Middle frontal gyrus (tissue), 1 donor: ENCODE data around the gene RIOK3.
"Not testable (repeated sequence)": the region's sequence is repeated elsewhere in the genome, so short reads cannot be mapped to it uniquely, and the experiment has no call there.

ENCODE experiments used
- DNase-seq: peaks from one replicate; pipeline ENCODE4 v3.0.0-alpha.2; 2015; ENCODE audit warnings: low spot score; ENCODE audit errors: extremely low spot score

RIOK3 gene

DNA sequence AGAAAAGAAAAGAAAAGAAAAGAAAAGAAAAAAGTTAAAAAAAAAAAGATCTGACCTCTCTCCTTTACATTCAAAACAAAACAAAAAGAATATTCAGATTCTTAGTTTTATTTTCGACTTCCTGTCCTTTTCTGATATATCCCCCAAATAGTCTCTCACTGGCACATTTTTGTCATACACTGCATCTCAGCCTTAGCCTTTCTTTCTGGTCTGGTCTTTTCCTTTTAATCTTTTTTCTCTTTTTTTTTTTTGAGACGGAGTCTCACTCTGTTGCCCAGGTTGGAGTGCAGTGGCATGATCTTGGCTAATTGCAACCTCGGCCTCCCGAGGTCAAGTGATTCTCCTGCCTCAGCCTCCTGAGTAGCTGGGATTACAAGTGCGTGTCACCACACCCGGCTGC, 1.6 kb upstream of the RIOK3 start:
- no peak for DNase-seq

DNA sequence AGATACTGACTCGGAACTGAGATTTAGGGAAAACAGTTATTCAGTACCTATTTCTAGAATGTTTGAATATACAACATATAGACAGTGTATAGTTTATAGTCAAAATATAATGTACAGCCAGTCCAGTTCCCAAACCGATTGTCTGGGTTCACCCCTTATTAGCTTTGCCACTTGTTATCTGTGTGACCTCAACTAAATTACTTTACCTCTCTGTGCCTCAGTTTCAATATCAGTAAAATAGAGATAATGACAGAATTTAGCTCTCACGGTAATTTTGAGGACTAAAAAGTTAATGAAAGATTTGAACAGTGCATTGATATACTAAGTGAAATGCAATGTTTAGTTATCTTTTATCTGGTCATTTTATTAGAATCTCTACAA, 750 bp upstream of the RIOK3 start:
- DNase-seq, result no peak

DNA sequence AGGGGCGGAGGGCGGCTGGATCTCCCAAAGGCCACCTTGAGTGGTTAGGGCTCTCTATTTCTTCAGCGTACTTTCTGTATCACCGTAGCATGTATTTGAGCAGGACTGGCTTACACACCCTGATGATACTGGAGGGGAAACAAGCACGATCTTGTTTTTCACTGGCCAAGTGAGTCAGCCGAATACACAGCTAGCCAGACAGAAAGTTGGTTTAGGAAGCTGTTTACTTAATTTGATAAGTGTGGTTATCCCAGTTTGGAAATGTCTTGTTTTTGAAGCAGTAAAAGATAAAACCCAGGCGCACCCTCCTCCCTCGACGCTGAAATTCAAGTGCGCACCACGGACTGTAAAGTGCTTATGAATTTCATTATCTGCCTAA, 582 bp downstream of the RIOK3 start:
- no peak for DNase-seq

GRCh38 chr18:23456835-23457234, 3.7 kb downstream of the RIOK3 start:
- DNase-seq, result no peak

GRCh38 chr18:23458830-23459529, 5.9 kb downstream of the RIOK3 start:
- no peak for DNase-seq

DNA sequence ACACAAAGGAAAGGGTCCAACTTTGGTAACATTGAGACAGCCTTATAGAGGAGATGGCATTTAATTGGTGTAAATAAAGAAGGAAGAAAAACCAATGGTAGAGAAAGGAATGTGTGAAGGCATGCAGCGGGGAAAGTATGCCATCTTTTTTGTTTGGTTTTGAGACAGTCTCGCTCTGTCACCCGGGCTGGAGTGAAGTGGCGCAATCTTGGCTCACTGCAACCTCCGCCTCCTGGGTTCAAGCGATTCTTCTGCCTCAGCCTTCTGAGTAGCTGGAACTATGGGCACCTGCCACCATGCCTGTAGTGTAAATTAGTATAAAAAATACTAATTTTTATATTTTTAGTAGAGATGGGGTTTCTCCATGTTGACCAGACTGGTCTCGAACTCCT, 6.4 kb downstream of the RIOK3 start:
- no peak for DNase-seq

- no peak for DNase-seq
These were observed 7.5 kb downstream of the RIOK3 start for GRCh38 chr18:23460285-23461273.

DNA sequence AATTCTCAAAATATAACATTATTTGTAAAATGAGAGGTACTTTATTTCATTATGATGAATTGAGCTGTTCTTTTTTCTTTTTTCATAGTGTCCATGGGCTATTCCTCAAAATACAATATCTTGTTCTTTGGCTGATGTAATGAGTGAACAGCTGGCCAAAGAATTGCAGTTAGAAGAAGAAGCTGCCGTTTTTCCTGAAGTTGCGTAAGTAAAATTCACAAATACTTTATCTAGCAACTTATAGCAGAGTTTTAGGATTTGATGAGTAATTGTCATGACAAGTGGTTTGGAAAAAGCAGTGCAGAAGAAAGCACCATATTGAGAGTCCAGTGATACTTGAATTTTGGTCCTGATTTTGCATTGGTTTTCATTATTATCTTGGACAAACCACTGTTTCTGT, 9.8 kb downstream of the RIOK3 start:
- no peak for DNase-seq

DNA sequence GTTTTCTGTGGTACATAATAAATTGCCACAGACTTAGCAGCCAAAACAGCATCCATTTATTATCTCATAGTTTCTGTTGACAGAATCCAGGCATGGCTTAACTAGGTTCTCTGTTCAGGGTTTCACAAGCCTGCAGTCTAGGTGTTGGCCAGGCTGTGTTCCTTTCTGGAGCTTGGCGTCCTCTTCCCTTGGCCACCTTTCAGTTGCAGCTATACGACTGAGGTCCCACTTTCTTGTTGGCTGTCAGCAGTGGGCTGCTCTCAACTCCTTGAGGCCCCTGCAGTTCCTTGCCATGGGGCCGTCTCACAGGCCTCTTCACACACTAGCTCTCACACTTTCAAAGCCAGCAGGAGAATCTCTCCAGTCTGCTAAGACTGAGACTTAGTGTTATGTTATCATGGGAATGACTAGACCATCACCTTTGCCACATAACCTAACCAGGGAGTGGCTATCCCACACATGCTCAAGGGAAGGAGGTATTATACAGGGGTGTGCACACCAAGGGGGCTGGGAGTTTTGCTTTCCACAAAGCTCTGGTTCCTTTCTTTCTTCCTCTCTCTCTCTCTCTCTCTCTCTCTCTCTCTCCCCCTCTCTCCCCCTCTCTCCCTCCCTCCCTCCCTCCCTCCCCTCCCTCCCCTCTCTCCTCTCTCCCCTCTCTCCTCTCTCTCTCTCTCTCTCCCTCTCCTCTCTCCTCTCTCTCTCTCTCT, 15.8 kb downstream of the RIOK3 start:
- DNase-seq, result no peak

DNA sequence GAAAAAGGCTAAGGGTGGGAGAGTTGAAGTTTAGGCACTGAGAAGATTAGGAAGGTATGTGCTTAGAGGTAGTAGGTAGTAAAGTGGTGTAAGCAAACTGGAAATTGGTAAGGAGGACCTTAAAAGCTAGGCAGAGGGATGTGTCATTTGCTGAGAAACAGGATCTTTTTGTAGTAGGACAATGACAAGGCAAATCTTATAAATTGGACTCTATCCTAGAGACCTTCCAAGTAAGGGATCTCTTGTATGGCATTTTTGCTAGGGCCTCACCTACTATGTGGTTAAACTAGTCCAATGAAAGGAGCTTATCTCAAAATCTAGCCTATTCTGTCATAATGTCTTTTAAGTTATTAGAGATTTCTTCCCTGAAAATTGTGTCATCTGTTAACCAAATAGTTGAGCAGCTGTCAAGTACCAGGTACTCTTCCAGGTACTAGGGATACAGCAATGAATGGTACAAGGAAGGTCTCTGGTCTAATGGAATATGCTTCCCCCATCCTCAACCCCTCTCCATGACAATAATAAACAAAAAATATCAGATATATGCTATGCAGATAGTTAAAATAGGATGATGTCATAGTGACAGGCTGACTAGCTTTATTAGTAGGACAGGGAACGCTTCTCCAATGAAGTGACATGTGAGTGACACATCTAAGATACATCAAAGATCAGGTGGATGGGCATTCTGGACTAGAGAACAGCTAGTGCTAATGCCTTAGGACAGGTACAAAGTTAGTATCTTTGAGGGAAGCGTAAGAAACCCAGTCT, 17.7 kb downstream of the RIOK3 start:
- DNase-seq, result no peak

DNA sequence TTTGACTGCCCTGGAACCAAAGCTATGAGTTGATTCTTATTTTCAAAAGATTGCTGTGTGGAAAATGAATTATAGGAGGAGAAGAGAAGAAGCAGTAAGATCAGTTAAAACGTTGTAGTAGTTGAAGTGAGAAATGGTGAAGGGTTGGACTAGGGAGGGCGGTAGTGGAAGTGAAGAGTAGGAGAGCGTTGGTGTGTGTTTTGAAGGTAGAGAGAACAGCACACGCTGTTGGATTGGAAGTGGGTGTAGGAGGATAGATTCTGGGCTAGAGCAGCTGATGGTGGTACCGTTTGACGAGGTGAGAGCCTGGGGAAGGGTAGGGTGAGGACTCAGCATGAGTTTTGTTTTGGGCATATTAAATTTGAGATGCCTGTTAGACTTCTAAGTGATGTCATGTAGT, 18.4 kb downstream of the RIOK3 start:
- no peak for DNase-seq

DNA sequence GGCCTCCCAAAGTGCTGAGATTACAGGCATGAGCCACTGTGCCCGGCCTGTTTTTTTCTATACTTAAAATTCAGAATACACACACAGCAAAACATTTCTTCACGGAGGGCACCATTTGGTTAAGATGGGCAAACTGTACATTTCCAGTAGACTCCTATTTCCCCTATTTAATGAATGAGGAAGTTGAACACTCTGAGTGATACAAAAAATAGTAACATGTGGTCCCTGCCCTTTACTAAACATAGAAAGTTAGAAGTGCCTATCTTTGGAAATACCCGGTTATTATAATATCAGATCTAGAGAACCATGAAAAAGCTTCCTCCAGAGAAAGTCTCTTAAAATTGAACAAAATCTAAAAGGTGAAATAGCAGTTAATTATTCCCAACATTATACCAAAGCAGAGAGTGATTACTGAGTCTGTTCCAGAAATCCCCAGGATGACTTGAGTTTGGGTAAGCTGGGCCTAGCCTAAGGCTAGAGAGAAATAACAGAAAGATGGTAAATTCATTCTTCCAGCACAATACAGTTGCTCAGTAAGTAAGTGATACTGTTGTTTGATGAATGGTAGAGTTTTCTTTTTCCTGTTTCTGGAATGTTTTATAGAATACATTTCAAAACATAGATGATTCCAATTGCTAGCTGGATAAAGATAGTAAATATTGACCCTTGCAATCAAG, 26.9 kb downstream of the RIOK3 start:
- DNase-seq, result no peak

DNA sequence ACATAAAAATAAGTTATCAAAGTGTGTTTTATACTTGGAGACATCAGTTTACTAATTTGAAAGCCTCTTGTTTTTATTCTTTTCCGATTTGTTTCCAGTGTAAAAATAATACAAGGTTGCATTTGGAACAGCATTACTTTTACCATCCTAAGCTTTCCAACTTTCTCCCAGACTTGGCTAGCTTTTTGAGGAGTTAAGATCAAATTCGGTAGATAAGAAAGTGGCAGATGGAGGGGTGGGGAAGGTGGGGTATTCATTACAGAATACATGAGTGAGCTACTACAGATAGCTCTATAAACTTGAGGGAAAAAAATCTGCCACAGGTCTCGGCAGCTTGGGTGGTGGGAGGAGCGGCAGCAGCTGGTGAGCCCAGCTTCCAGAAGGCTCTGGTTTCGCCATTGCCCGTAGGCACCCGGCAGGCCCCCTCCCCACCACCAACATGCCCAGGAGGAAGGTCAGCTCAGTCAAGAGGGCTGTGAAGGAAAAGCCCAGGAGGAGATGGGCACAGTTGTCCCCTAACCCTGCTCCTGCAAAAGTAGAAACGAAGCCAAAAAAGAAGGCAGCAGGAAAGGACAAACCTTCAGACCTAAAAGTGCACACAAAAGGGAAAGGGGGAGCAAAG, 31.6 kb downstream of the RIOK3 start:
- DNase-seq, result no peak

DNA sequence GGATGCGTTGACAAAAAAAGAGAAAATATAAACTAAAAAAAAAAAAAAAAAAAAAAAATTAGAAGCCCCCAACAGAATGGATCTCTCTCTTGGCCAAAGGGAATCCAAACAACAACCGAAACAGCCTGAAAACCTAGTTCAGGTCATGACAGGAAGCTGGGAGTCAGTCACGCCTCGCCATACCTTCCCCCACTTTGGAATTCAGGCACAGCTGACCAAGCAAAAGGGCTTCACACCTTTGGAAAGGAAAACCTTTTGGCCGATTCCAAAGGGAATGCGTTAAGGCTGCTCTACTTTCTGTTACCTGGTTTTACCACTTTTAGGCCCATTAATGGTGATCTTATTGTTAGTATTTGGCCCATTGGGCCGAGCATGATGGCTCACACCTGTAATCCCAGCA, 32.3 kb downstream of the RIOK3 start:
- DNase-seq, result no peak

- DNase-seq, result no peak
These were observed 34.9 kb downstream of the RIOK3 start for GRCh38 chr18:23487738-23488570.

DNA sequence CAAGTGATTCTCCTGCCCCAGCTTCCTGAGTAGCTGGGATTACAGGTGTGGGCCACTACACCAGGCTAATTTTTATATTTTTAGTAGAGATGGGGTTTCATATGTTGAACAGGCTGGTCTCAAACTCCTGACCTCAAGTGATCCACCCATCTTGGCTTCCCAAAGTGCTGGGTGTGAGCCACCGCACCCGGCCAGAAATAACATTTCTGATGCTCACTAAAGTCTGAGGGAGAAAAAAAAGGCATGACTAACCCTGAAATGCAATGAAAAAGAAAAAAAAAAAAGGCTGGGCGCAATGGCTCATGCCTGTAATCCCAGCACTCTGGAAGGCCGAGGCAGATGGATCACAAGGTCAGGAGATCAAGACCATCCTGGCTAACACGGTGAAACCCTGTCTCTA, 36.5 kb downstream of the RIOK3 start:
- not testable (repeated sequence) for DNase-seq

- DNase-seq, result no peak
These were observed 40.6 kb downstream of the RIOK3 start for GRCh38 chr18:23493654-23494053.

- no peak for DNase-seq
These were observed 41.9 kb downstream of the RIOK3 start for GRCh38 chr18:23494992-23495391.

DNA sequence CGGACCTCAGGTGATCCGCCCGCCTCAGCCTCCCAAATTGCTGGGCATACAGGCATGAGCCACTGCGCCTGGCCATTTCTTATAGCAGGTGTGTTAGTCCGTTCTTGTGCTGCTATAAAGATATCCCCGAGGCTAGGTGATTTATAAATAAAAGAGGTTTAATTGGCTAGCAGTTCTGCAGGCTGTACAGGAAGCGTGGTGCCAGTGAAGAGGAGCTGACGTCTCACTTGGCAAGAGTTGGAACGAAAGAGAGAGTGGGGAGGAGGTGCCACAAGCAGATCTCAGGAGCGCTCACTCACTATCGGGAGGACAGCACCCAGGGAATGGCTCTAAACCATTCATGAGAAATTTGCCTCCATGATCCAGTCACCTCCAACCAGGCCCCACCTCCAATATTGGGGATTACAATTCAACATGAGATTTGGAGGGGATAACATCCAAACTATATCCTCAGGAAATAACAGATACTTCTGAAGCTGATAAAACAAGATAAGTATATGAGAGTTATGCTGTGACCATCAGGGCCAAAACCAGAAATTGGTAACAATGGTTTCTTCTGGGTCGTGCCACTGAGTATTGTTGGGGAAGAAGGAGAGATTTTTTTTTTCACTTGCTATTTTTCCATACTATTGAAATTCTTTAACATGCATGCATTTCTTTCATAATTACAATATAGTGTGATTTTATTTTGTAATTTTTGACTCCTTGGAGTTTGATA, 42.8 kb downstream of the RIOK3 start:
- no peak for DNase-seq
